HepG2 (cell line): ENCODE data around the gene CKMT2. TPM values are rescaled to one million over a fixed set of nuclear protein-coding genes. Genes with fewer than 3 reads are reported as not detected.

Experiments used
- AHDC1 ChIP-seq: sonication (generic); formaldehyde crosslinking; IDR thresholded peaks from 2 replicates; pipeline ENCODE4 v1.5.1; 2020; ENCODE audit warnings: mild to moderate bottlenecking, missing genetic modification reagents, borderline replicate concordance
- GABPB1 ChIP-seq: IDR thresholded peaks from 2 replicates; pipeline ENCODE4 v1.6.1; 2016; ENCODE audit warnings: mild to moderate bottlenecking, missing genetic modification reagents, moderate library complexity, missing compliant biosample characterization
- HNF4A ChIP-seq: sonication (generic); formaldehyde crosslinking; IDR thresholded peaks from 2 replicates; pipeline ENCODE4 v1.4.0; 2020; ENCODE audit warnings: missing genetic modification reagents
- MLLT10 ChIP-seq: sonication (generic); formaldehyde crosslinking; IDR thresholded peaks from 2 replicates; pipeline ENCODE4 v1.4.0; 2020; ENCODE audit warnings: missing genetic modification reagents
- PAXIP1 ChIP-seq: sonication (generic); formaldehyde crosslinking; conservative IDR thresholded peaks from 2 replicates; pipeline ENCODE4 v1.4.0; 2020; ENCODE audit warnings: mild to moderate bottlenecking, missing genetic modification reagents, moderate library complexity
- PRMT3 ChIP-seq: sonication (generic); formaldehyde crosslinking; IDR thresholded peaks from 2 replicates; pipeline ENCODE4 v1.8.1; 2022; ENCODE audit warnings: low read depth, mild to moderate bottlenecking, moderate library complexity, missing genetic modification reagents, borderline replicate concordance
- RBM22 ChIP-seq: fragments of 200-400 bp; formaldehyde crosslinking; optimal IDR thresholded peaks from 2 replicates; pipeline ENCODE3; 2017; ENCODE audit warnings: mild to moderate bottlenecking, low read length, moderate library complexity
- TFAP4 ChIP-seq: sonication (generic); IDR thresholded peaks from 2 replicates; pipeline ENCODE4 v1.6.1; 2016; ENCODE audit warnings: low read depth, borderline replicate concordance
- XBP1 ChIP-seq: sonication (generic); formaldehyde crosslinking; IDR thresholded peaks from 2 replicates; pipeline ENCODE4 v1.5.0; 2020; ENCODE audit warnings: missing genetic modification reagents
- ZBTB4 ChIP-seq: sonication (generic); formaldehyde crosslinking; IDR thresholded peaks from 2 replicates; pipeline ENCODE4 v1.4.0; 2020; ENCODE audit warnings: missing genetic modification reagents, mild to moderate bottlenecking, borderline replicate concordance
- ZNF280D ChIP-seq: sonication (generic); formaldehyde crosslinking; IDR thresholded peaks from 2 replicates; pipeline ENCODE4 v1.5.1; 2020; ENCODE audit warnings: mild to moderate bottlenecking, missing genetic modification reagents
- polyA plus RNA-seq, 8 experiments: library from polyadenylated mRNA; depleted of rRNA in 3 of 8; stranded (reverse) in 7 of 8; unstranded in 1 of 8; fragments of >200 nt; fragmentation: Illumina TruSeq in 4 of 8; extraction: Trizol in 4 of 8; gene quantifications; 2 replicates each; pipeline versions ENCODE4 v1.2.1 to v1.2.3, GENCODE V29; 2011 to 2016; ENCODE audit warnings: low read depth in 4 of 8, missing spikeins in 1 of 8, mixed read lengths in 1 of 8; ENCODE audit not compliant: insufficient read depth in 1 of 8
- total RNA-seq, 5 experiments: library from RNA; depleted of rRNA; stranded (reverse); fragments of >200 nt; fragmentation: Illumina TruSeq; extraction: Trizol; gene quantifications; 2 replicates each; pipeline ENCODE4 v1.2.3, GENCODE V29; 2016; ENCODE audit warnings: low read depth in 1 of 5

Gene CKMT2
- total and polyA plus RNA-seq, 2 of the 13 experiments (the other 11 are each of a cell fraction or from before 2014, with no cell fraction given) = 1.2 to 8.8 TPM

GRCh38 chr5:81232464-81233079, 550 bp upstream of the CKMT2 start (continued):
- TF ChIP-seq AHDC1 (no peak), PRMT3 (CRISPR knock-in tag) (no peak), ZBTB4 (CRISPR knock-in tag) (no peak), GABPB1 (CRISPR knock-in tag) (0 out of 2 replicates have a peak, but pooled peaks have one; percentile 3), MLLT10 (CRISPR knock-in tag) (no peak), XBP1 (no peak), HNF4A (CRISPR knock-in tag) (no peak), ZNF280D (0 out of 2 replicates have a peak, but pooled peaks have one; percentile 20), TFAP4 (peak; percentile 7; the same call in 1 of the 2 replicates), RBM22 (peak; percentile 59), PAXIP1 (CRISPR knock-in tag) (no peak)
